Placental pericyte (primary cell): ENCODE measurements around the gene CELSR2. TPM values are rescaled to one million over a fixed set of nuclear protein-coding genes. Genes with fewer than 3 reads are reported as not detected.

Experiments
- total RNA-seq: library from RNA; depleted of rRNA; stranded (reverse); fragments of >200 nt; gene quantifications from 2 replicates; pipeline ENCODE4 v1.2.3, GENCODE V29; 2012

The CELSR2 gene, protein sequence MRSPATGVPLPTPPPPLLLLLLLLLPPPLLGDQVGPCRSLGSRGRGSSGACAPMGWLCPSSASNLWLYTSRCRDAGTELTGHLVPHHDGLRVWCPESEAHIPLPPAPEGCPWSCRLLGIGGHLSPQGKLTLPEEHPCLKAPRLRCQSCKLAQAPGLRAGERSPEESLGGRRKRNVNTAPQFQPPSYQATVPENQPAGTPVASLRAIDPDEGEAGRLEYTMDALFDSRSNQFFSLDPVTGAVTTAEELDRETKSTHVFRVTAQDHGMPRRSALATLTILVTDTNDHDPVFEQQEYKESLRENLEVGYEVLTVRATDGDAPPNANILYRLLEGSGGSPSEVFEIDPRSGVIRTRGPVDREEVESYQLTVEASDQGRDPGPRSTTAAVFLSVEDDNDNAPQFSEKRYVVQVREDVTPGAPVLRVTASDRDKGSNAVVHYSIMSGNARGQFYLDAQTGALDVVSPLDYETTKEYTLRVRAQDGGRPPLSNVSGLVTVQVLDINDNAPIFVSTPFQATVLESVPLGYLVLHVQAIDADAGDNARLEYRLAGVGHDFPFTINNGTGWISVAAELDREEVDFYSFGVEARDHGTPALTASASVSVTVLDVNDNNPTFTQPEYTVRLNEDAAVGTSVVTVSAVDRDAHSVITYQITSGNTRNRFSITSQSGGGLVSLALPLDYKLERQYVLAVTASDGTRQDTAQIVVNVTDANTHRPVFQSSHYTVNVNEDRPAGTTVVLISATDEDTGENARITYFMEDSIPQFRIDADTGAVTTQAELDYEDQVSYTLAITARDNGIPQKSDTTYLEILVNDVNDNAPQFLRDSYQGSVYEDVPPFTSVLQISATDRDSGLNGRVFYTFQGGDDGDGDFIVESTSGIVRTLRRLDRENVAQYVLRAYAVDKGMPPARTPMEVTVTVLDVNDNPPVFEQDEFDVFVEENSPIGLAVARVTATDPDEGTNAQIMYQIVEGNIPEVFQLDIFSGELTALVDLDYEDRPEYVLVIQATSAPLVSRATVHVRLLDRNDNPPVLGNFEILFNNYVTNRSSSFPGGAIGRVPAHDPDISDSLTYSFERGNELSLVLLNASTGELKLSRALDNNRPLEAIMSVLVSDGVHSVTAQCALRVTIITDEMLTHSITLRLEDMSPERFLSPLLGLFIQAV (N-terminal part only)
- 1.3 and 1.8 TPM in 2 replicates for total RNA-seq

DNA sequence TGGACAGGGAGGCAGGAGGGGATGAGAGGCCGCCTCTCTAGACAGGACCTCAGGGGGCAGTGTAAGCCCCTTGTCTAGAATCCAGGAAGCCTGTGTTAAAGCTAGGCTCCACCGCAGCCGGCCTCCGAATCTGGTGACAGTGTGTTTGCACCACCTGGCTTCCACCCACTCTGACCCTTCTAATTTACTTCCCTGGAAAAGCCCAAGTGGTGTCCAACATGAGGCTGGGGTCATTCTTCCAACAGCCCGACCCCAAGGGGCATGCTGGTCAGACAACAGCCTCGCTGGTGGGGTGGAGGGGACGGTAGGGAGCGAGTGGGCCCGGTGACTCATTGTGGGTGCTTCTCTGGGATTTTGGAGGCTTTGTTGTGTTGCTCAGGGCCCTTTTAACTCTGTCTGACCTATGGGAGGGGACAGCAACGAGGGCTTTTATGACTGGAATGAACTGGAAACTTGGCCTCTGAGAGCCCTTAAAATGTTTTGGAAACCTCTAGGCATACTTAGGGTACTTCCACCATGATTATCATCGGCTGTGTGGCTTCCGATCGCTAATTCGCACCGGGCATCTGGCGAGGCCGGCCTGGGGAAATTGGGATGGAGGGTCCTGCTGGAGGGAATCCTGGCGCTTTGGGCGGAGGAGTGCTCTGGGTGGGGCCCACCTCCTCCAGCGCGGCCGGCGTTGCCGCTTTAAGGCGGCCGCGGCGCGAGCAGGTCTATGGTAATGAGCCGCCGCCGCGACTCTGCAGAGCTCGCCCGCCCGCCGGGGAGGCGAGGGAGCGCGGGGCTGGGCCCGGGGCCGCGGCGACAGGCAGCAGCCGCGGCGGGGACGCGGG, at the start of gene CELSR2:
TSS of gene CELSR2 (plus strand) at position 743 of the 833 bp plus-strand sequence. CDS start 541 bp downstream, outside the sequence.

DNA sequence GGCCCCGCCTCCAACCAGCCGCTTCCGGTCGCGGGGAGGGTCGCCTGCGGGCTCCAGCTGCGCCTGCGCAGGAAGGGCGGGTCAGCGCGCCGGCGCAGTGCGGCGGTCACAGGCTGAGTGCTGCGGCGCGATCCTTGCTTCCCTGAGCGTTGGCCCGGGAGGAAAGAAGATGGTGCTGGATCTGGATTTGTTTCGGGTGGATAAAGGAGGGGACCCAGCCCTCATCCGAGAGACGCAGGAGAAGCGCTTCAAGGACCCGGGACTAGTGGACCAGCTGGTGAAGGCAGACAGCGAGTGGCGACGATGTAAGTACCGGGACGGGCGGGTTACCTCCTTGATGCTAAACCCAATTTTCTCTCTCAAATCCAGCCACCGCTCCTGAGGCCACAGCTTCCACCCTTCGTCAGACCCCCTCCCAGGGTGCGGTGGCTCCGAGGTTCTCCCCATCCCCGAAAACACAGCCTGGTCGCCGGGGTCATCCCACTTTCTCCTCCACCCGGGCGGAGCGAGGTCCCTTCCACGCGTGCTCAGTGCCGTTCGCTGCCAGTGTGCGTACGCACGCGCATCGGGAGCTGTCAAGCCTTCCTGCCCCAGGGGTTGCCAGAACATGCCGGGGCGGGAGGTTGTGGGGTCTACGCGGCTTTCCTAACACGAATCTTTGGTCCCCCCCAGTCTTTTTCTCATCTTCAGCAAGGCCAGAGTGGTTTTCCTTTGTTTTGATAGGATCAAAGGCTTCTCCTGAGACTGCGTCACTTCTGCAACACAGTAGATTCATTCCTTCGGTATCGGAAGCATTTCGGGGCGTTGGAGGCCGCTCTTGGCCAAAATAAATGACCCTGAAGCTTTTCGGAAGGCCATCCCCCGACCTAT, 35.3 kb upstream of the CELSR2 start, which contains the start of gene SARS1:
TSS of gene SARS1 (plus strand) at position 95 of the 870 bp plus-strand sequence. CDS start at position 170, 75 bp downstream.

DNA sequence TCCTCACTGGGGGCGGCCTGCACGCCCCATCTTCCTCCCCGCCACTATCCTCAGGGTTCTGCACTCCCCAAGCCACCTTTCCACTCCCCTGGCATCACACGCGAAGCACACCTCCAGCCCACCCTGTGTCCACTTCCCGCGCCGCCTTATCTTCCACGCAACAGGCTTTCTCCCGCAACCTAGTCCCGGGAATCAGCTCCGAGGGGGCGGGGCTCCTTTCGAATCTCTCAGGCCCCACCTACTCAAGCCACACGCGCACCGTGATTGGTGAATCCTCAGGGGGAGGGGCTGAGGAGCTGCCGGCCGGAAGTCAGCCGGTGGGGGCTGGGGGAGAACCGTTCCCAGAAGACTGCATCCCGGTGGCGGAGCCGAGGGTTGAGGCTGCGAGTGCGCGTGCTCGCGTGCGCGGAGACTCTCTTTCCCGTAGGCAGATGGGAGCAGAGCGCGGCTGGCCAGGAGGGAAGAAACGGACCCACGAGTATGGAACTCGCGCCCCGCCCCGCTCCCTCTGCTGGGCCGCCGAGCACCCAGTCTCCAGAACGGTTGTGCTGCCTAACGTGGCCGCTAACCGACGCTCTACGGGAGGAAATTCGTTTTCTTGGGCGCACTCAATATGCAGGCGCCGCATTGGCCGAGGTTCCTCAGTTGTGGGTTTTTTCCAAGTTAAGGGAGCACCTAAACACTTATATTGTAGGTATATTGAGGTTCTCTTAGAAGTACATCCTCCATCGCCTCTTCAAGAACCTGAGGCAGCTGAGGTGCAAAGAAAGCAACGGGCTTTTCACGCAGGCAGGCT, 33.8 kb downstream of the CELSR2 start, which contains the start of gene PSRC1:
TSS of gene PSRC1 (minus strand) at position 194 of the 796 bp plus-strand sequence.

DNA sequence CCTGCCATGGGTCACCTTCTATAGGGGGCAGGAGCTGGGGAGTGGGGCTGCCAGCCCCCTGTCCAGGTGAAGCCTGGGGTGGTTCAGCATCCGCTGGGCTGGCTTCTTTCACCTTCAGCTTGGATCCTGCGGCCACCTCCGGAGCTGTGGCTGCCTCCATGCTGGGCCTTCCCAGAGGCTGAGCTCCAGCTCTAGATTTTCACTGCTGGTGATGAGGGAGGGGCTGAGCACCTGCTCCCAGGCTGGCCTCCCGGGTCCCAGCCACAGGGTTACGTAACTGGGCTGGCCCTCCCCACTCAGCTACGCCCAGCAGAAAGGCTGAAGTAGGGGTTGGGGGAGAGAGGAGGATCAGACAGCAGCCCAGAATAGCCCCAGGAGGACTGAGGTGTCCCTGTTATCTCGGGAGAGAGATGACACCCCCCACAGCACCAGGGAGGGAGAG, 57.5 kb downstream of the CELSR2 start, which contains the start of gene MYBPHL:
TSS of gene MYBPHL (minus strand) at position 180 of the 442 bp plus-strand sequence. CDS start at position 160, 20 bp downstream.

Other genes starting within 250 kb of the CELSR2 start
- 13.8 and 23.6 TPM in 2 replicates for gene WDR47, start 207.4 kb upstream of the CELSR2 start, total RNA-seq
- 102 and 219 TPM in 2 replicates for gene TAF13, start 173.5 kb upstream of the CELSR2 start, total RNA-seq
- gene TMEM167B, start 158.8 kb upstream of the CELSR2 start, total RNA-seq = 22.1 and 24.5 TPM in 2 replicates
- 0.22 and 0.43 TPM in 2 replicates for gene ELAPOR1, start 135.4 kb upstream of the CELSR2 start, total RNA-seq
- 232 and 490 TPM in 2 replicates for gene SARS1, start 35.6 kb upstream of the CELSR2 start, total RNA-seq
- 2.4 and 31.5 TPM in 2 replicates for gene PSRC1, start 33.6 kb downstream of the CELSR2 start, total RNA-seq
- not detected in 2 replicates for gene MYBPHL, start 57.5 kb downstream of the CELSR2 start, total RNA-seq
- gene SORT1, start 148.4 kb downstream of the CELSR2 start, total RNA-seq = 18.2 and 21.5 TPM in 2 replicates
- 57.4 and 70.7 TPM in 2 replicates for gene PSMA5, start 176.9 kb downstream of the CELSR2 start, total RNA-seq
- 0.44 and 1.6 TPM in 2 replicates for gene SYPL2, start 217.0 kb downstream of the CELSR2 start, total RNA-seq
- gene ATXN7L2, start 234.4 kb downstream of the CELSR2 start, total RNA-seq = 2.0 and 4.0 TPM in 2 replicates
- gene CYB561D1, start 244.6 kb downstream of the CELSR2 start, total RNA-seq = 4.8 and 6.7 TPM in 2 replicates